Lung (tissue), 12 donors: ENCODE results near the gene PTPRC. TPM values are rescaled to one million over a fixed set of nuclear protein-coding genes. Genes with fewer than 3 reads are reported as not detected.
A peak's percentile ranks its signal among the peaks of the same experiment; 100 is the strongest.

Source experiments
- ATAC-seq: fragments of 200-7000 bp; cut with Tn5 transposase; one replicate; pipeline ENCODE4 v1.9.1; 2020; ENCODE audit warnings: moderate number of reproducible peaks; ENCODE audit not compliant: insufficient read depth, low FRiP score
- DNase-seq, 3 donors: peaks; one replicate each; pipeline ENCODE4 v3.0.0-alpha.2; 2013 to 2017
- H3K27ac ChIP-seq, 2 donors: one replicate each; pipeline ENCODE4 v1.5.1; 2013; ENCODE audit warnings: mild to moderate bottlenecking in 2 of 2, moderate library complexity in 2 of 2, control low read depth in 1 of 2, inconsistent platforms in 1 of 2, low read depth in 1 of 2, low read length in 1 of 2
- H3K27me3 ChIP-seq, 3 donors: one replicate each; pipeline ENCODE4 v1.5.1; 2013; ENCODE audit warnings: low read length in 2 of 3; ENCODE audit not compliant: control insufficient read depth in 3 of 3, insufficient read depth in 3 of 3
- H3K36me3 ChIP-seq, 4 donors: one replicate each; pipeline ENCODE4 v1.5.1; 2013; ENCODE audit warnings: low read length in 4 of 4, mild to moderate bottlenecking in 1 of 4, moderate library complexity in 1 of 4; ENCODE audit not compliant: control insufficient read depth in 4 of 4, insufficient read depth in 4 of 4
- H3K4me1 ChIP-seq, 5 donors: one replicate each; pipeline ENCODE4 v1.5.1; 2013; ENCODE audit warnings: low read length in 5 of 5, mild to moderate bottlenecking in 2 of 5, moderate library complexity in 1 of 5; ENCODE audit not compliant: control insufficient read depth in 5 of 5, insufficient read depth in 5 of 5
- H3K4me3 ChIP-seq: one replicate; pipeline ENCODE4 v1.5.1; 2013; ENCODE audit warnings: mild to moderate bottlenecking, control low read depth, moderate library complexity
- H3K9ac ChIP-seq, 2 donors: one replicate each; pipeline ENCODE4 v1.5.1; 2013; ENCODE audit warnings: low read length in 2 of 2, control low read depth in 1 of 2; ENCODE audit not compliant: insufficient read depth in 1 of 2
- H3K9me3 ChIP-seq, 4 donors: one replicate each; pipeline ENCODE4 v1.5.1; 2013; ENCODE audit warnings: low read length in 3 of 4, mild to moderate bottlenecking in 1 of 4, moderate library complexity in 1 of 4; ENCODE audit not compliant: control insufficient read depth in 4 of 4, insufficient read depth in 3 of 4
- WGBS, 2 donors: extraction: QIAGEN DNeasy Blood & Tissue Kit; methylation state at CpG; one replicate each; pipeline ENCODE4 v1.1.7; 2013; 5-methylcytosine and 5-hydroxymethylcytosine counted together
- polyA plus RNA-seq, 2 donors: library from polyadenylated mRNA; stranded (reverse); fragments of 200-250 nt; gene quantifications; one replicate each; pipeline ENCODE4 v1.2.1, GENCODE V29; 2013
- total RNA-seq, 2 donors: library from RNA; depleted of rRNA in 1 of 2; stranded (reverse); fragments of >200 nt in 1 of 2; gene quantifications; one replicate each; pipeline ENCODE4 v1.2.1, GENCODE V29; 2014 to 2021
- TF ChIP-seq, protein P1 (sequence below): IDR thresholded peaks from 2 replicates; pipeline ENCODE4 v1.5.1; 2012; ENCODE audit warnings: mild to moderate bottlenecking; ENCODE audit errors: control extremely low read depth, extremely low read depth
- donor health status: control.
- donor health status: control.
- donor health status: Bipolar disorder and iron deficiency.
- donor health status: healthy.
- donor health status: DM: yes; HTN: yes; CAD: no.

Gene PTPRC
- total and polyA plus RNA-seq, 4 donors, result 8.2 to 142 (median 86.1) TPM

DNA sequence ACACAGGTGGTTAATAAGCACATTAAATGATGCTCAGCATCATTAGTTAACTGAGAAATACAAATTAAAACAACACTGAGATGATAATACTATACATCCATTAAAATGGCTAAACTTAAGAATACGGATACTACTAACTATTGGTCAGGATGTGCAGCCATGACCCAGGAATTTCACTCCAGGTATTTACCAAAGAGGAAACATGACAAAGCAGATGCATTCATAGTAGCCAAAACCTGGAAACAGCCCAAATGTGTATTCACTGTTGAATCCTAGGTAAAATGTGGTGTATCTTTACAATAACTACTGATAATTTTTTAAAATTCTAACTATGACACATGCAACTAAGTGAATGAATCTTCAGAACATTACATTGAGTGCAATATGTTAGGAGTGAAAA is 73.0 kb downstream of the PTPRC start:
- Histone ChIP-seq H3K36me3 (no peaks in the 10 kb centered on the region), H3K27me3 (no peaks in the 10 kb centered on the region), H3K4me3 (no peak overlapping the region), H3K4me1 (no peaks in the 10 kb centered on the region), H3K9me3 (no peaks in the 10 kb centered on the region), H3K9ac (no peak overlapping the region), H3K27ac (no peak overlapping the region)
- no peak for ATAC-seq
- WGBS, 2 donors, result 90% methylated on average over 1 of the region's 1 CpG
- DNase-seq, result no peak
- TF ChIP-seq, protein P1, sequence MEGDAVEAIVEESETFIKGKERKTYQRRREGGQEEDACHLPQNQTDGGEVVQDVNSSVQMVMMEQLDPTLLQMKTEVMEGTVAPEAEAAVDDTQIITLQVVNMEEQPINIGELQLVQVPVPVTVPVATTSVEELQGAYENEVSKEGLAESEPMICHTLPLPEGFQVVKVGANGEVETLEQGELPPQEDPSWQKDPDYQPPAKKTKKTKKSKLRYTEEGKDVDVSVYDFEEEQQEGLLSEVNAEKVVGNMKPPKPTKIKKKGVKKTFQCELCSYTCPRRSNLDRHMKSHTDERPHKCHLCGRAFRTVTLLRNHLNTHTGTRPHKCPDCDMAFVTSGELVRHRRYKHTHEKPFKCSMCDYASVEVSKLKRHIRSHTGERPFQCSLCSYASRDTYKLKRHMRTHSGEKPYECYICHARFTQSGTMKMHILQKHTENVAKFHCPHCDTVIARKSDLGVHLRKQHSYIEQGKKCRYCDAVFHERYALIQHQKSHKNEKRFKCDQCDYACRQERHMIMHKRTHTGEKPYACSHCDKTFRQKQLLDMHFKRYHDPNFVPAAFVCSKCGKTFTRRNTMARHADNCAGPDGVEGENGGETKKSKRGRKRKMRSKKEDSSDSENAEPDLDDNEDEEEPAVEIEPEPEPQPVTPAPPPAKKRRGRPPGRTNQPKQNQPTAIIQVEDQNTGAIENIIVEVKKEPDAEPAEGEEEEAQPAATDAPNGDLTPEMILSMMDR, result no peak

DNA sequence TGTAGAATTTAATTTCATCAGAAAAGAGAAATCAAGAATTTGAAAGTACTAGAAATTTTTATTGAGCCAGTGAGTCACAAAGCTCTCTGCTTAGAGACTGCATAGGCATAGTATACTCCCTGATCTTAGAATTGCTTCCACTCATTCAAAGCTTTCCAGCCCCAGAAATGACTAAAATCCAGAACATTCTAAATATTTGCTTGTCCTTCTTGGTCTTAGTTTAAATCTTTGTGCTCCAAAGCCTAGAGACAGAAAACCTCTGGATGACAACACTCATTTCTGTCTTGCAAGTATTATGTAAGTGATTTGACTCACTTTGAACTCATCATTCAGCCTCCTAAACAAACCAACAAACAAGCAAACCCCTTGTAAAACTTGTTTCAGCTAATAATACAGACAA is 74.2 kb downstream of the PTPRC start:
- no peak overlapping the region for H3K9ac ChIP-seq
- H3K4me3 ChIP-seq, result no peak overlapping the region
- DNase-seq (no peak), ATAC-seq (no peak)
- no peaks in the 10 kb centered on the region for H3K4me1 ChIP-seq
- no peaks in the 10 kb centered on the region for H3K36me3 ChIP-seq
- H3K27me3 ChIP-seq, result no peaks in the 10 kb centered on the region
- H3K9me3 ChIP-seq, result no peaks in the 10 kb centered on the region
- TF ChIP-seq, protein P1, result no peak
- H3K27ac ChIP-seq, result no peak overlapping the region

DNA sequence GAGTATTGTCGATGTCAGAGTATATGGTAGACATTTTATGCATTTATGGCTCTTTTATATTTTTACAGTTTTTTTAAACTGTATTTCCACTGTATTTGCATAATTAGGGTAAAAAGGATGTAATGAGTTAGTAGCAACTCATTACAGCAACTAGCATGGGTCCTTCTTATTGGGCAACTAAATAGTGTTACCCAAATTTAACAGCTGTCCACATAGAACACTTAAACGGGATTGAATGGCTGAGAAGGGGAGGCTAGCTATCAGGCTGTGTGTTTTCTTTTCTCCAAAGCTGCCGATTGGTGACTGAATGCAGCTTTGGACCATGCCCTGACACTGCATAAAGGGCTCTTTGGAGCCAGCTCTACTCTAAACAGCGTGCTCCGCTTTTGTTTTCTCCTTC is 75.4 kb downstream of the PTPRC start:
- TF ChIP-seq, protein P1, result no peak
- Histone ChIP-seq H3K4me3 (no peak overlapping the region), H3K27me3 (no peaks in the 10 kb centered on the region), H3K27ac (no peak overlapping the region), H3K9me3 (no peaks in the 10 kb centered on the region), H3K9ac (no peak overlapping the region), H3K36me3 (no peaks in the 10 kb centered on the region), H3K4me1 (no peaks in the 10 kb centered on the region)
- WGBS, 2 donors, result 74 to 80% methylated on average over 5 of the region's 5 CpGs
- ATAC-seq, result no peak
- peak; percentile 42 to 89 (median 83) for DNase-seq

DNA sequence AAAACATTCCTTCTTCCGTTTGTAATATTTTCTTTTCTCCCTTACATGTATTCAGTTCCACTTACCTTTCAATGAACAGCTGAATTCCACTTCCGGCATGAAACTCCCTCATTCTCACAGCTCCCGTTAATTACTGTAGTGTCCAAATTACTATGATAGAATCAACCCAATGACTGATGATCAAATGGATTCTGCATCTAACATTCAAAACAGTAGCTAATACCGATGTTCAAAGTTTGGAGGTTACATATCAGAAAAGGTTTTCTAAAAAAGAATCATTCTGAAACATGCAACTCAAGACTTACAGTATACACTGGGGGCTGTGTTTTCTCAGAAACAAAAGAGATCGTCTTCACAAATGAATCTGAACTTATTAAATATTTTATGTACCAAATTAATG is 77.2 kb downstream of the PTPRC start:
- Histone ChIP-seq H3K27ac (no peak overlapping the region), H3K9me3 (no peaks in the 10 kb centered on the region), H3K4me1 (no peaks in the 10 kb centered on the region), H3K36me3 (no peaks in the 10 kb centered on the region), H3K9ac (no peak overlapping the region), H3K27me3 (no peaks in the 10 kb centered on the region), H3K4me3 (no peak overlapping the region)
- TF ChIP-seq, protein P1, result no peak
- no peak for ATAC-seq
- 85 to 93% methylated on average over 5 of the region's 5 CpGs for WGBS, 2 donors
- DNase-seq, result no peak
